HG02759 (cell line): ENCODE measurements around the gene CACNG3.
"Not testable (repeated sequence)": the region's sequence is repeated elsewhere in the genome, so short reads cannot be mapped to it uniquely, and the experiment has no call there.

ENCODE experiments used
- ATAC-seq: cut with Tn5 transposase; IDR thresholded peaks from one replicate; pipeline ENCODE4 v1.9.1; 2021; ENCODE audit warnings: mild to moderate bottlenecking, moderate library complexity; ENCODE audit not compliant: unreplicated experiment

Gene CACNG3

DNA sequence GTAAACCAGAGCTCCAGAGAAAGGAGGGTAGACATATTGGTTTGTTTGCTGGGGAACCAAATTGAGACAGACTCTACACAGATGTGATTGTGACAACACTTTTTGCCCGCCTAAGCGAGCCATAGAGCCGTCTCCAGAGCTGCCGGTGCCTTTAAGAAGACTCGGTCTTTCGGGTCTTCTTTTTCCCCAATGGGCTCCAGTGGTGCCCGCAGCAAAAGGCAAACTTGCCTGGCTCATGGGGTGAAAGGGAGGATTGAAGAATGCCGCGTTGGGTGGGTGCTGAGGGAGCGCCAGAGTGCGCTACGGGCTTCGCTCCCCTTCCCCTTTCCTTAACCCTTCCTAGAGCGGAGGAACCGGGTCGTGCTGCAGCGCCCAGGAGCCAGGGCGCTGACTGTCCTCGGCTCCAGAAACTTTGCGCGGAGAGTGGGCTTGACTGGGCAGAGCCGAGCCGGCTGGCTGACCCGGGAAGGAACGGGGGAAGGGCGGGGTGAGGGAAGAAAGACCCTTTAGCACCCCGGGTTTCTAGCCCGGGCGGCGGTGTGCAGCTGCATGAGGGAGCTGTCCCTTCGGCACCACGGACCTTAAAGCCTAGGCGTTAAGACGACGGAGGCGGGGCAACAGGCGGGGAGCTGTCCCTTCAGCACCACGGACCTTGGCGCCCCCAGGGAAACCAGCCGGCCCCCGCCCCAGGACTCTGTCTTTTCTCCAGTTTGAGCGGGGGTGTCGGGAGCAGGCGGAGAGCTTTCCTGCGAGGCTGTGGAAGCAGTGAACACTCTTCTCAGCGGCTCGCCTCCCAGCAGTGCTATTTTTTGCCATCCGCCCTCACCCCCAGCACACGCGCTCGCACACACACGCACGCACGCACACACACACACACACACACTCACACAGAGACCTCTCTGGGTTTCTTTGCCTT is at the start of gene CACNG3:
TSS of gene CACNG3 (plus strand) at position 880 of the 916 bp plus-strand sequence. CDS start 420 bp downstream, outside the sequence.
- ATAC-seq, result no peak

DNA sequence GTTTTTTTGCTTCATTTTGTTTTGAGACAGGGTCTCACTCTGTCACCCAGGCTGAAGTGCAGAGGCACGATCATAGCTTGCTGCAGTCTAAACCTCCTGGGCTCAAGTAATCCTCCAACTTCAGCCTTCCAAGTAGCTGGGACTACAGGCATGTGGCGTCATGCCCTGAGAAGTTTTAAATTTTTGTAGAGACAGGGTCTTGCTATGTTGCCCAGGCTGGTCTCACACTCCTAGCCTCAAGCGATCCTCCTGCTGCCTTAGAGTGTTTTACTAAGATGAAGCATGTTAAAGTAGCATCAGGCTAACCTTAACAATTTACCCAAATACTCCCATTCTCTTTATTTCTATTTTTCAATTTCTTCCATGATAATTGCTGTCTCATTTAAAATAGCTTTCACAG is 49.2 kb upstream of the CACNG3 start:
- no peak for ATAC-seq

DNA sequence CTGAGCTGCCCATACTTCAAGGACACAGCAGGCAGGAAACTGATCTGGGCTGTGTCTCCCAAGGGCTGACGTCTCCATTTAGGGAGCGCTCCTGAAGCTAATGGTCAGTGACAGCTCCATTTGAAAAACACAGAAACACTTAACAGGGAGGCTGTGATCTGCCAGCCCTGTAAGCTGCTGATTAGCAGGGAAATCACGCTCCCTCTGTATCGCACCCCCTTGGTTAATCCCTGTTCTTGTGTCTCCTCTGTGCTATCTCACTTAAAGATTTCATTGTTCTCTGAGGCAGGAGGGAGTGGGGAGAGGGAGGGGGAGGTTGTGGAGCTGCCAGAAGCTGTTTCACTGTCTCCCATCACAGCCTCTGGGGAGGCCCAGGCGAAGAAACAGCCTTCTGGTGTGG is 47.4 kb upstream of the CACNG3 start:
- ATAC-seq, result no peak

DNA sequence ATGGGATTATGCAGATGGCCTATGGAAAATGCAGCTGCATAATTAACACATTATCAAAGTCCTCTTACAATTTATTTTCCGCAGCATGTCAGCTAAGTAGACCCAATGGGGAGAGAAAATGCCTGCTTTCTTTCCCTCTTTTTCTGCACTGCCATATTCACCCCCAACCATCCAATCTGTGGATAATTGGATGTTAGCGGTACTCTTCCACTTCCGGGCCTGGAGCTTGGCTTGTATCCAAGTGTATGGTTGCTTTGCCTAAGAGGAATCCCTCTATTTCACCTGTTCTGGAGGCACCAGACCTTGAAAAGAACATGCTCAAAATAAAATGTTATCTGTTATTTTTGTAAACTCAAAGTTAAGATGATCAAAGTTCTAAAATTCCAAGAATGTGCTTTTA is 41.1 kb upstream of the CACNG3 start:
- ATAC-seq, result no peak

DNA sequence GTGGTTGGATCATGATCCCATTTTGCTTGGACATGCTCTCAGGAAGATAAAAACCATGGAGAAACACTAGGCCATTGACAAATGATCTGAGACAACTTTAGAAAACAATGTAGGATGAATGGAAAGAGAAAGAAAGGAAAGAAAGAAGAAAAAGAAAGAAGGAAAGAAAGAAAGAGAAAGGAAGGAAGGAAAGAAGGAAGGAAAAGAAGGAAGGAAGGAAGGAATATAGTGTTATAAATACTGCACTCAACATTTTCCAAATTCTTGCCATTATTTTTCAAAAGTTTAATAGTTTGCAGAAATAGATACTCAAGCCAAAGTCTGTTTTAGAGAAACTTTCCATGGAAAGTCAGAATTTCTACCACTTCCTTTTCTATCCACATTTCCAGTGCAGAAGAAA is 39.2 kb upstream of the CACNG3 start:
- no peak for ATAC-seq

DNA sequence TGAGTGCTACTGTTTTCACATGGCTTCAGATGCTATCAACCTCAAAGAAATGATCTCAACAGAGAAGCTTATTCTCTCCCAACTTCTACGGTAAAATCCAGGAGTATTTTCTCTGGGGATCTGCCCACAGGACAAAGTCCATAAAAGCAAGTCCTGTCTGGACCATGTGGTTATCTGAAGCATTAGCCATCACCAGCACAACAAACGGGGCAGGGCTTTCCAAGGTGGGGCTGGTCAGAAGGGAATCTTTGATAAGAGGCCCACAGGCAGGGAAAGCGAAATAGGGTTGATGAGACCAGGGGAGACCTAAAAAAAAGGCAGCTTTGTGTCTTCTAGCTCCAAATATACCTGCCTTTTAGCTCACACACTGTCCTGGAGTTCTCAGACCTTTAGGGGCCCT is 38.7 kb upstream of the CACNG3 start:
- ATAC-seq, result no peak

DNA sequence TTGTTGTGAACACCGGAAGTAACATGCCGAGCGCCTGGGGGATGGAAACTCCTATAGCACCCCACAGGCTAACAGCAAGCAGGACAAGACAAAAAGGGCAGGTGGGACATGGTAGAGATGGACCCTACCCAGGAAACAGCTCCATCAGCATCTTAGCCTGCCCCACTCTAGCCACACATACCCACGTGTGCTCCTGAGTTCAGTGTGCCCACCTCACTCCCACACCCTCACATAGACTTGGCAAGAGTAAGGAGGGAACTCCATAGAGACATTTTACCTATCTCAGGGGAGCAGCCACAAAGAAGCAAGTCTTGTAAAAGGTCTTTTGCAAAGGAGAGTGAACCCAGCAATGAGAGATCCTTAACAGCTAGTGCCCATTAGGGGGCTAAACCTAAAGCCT is 37.8 kb upstream of the CACNG3 start:
- ATAC-seq, result no peak

DNA sequence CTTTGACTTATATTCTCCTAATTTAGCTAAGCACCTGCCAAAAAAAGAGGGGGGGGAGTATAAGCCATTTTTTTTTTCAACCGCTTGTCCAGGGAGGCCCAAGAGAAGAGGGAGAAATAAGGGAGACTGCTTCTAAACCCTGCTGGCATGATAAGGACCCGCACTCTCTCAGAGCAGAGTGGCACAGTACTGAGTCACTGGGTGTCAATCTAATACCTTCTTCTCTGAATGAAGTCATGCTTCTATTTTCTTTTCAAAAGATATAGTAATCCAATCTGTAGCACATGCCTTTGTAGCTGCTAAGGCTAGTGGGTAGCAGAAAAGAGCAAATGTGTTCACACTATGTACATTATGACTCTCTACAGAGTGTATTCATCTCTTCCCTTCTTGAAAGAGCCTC is 34.9 kb upstream of the CACNG3 start:
- no peak for ATAC-seq

DNA sequence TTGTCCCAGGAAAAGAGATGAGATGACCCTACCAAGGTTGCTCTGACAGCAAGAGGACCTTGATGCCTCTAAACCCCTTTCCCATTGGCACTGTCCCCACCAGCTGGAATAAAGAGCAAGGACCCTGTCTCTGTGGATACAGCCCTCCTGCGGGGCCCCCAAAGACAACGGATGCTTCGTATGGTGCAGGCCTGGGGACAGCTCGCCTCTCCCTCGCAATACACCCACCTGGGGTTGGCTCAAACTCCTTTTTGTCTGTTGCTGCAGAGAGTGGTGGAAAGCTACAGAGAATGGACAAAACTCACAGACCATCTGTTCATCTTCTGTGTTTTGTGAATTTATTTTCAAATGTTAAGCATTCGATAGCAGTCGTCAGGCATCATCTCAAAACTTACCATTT is 27.6 kb upstream of the CACNG3 start:
- no peak for ATAC-seq

DNA sequence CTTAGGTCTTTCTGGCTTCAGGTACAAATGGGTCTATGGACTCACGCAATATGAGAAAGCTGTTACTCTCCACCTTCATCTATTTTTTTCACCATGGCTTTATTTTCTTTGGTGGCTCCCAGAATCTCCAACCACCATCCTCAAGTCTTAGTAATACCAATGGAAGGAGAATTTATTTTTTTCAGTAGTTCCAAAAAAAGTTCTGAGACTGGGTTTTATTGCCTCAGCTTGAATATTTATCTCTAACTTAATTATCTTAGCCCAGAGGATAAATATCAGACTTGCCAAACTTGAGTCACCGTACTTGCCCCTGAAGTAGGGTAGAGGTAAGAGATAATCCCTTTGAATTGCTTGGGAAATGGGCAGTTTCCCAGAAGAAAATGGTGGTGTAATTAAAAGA is 23.2 kb upstream of the CACNG3 start:
- no peak for ATAC-seq

DNA sequence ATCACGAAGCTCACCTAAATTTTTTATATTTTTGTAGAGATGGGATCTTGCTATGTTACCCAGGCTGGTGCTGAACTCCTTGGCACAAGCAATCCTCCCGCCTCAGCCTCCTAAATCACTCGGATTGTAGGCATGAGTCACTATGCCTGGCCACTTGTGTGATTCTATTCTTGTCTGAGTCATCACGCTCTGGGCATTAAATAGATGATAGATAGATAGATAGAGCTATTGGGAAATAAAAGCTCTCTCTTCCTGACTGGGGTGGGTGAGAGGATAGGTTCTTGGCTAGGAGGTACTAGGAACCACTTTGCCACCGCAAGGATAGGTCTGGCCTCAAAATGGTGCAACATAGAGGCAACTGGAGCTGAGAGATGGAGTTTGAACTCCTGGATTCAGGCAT is 21.4 kb upstream of the CACNG3 start:
- ATAC-seq, result no peak

DNA sequence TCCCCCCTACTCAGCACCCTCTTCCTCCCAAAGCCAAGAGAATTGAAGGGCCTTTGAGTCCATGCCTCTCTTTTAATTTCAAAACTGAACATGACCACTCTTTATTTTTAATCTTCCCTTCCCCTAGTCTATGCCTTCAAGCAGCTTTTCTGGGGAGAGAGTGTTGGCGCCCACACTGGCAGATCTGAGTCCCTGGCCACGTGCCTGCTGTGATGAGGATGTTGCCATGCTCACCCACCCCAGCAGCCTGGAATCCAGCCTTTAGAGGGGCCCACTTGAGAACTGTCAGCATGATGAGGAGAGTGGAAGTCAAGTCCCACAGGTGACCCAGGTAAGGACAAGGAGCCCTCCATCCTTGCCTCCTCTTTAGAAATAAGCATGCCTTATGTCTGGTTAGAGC is 20.3 kb upstream of the CACNG3 start:
- no peak for ATAC-seq

DNA sequence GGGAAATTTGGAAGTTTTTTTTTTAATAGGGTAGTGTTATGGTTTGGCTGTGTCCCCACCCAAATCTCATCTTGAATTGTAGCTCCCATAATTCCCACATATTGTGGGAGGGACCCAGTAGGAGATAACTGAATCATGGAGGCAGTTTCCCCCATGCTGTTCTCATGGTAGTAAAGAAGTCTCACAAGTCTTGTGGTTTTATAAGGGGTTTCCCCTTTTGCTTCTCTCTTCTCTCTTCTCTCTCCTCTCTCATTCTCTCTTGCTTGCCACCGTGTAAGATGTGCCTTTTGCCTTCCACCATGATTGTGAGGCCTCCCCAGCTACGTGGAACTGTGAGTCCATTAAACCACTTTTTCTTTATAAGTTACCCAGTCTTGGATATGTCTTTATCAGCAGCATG is 17.3 kb upstream of the CACNG3 start:
- not testable (repeated sequence) for ATAC-seq

DNA sequence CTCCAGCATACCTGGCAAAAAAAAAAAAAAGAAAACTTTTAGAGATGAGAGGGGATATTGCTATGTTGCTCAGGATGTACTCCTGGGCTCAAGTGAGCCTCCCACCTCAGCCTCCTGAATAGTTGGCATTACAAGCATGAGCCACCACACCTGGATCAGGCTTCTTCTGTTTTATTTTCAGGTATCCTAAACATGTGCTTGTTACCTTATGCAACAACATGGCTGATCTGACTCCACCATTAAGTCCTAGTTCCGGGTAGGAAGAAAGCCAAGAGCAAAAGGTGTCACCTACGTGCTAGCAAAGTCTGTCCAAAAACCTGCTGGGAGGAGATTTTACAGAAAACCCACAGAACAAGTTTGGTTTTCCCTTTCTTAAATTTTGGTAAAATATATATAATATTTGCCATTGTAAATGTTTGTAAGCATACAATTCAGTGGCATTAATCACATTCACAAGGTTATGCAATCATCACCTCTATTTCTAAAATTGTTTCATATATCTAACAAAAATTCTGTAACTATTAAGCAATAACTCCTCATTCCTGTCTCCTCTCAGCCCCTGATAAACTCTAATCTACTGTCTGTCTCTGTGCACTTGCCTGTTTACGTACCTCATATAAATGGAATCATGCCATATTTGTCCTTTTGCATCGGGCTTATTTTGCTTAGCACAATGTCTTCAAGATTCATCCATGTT is 9.1 kb upstream of the CACNG3 start:
- ATAC-seq, result no peak

DNA sequence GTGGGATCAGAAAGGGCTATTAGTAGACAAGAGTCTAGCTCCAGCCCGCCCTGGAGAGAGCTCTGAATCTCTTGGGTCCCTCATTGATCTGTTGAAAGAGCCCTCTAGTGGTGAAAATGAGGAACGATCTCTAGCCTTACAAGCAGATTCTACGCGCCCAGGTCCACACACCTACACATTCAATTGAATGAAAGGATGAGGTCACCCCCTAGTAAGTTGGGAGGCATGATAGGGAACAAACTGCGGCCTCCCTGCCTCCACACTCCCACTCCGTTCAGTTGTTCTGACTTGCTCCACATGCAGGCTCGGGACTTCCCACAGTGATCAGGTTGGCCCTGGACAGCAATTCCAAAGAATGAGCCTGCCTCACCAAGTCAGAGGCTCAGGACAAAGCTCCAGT is 2.9 kb upstream of the CACNG3 start:
- ATAC-seq, result no peak

DNA sequence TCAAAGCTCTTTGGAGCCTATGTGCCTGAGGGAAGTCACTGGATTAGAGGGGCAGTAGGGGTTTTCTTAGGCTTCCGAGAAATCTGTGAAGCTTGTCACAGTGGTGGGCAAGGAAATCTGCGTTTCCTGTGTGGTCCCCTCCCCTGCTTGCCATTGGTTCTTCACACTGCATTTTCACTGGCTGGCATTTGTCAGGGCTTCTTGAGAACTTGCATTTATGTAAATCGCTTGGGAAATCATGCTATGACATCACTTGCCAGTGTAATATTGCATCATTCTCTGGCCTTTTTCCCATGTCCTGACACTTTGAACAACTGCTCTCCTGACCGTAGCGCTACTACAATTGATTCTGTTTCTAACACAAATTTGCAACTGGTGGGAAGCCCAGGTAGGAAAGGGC is 1.8 kb downstream of the CACNG3 start:
- ATAC-seq, result no peak

DNA sequence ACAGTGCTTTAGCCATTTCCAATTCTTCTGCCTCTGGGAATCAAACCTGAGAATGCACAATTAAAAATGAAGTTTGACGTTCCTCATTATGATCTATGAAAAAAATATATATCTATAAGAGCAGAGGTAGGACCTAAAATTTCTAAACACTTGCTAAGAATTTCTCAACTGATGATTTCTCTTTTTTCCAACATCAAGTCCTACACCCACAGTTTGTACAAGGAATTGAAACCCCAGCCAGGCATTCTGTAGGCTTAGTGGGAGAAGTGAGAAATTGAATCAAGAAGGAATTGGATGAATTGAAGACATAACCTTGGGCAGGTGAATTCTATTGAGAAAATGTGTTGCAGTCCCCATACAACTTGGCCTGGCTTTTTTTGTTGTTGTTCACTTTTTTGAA is 2.7 kb downstream of the CACNG3 start:
- no peak for ATAC-seq

DNA sequence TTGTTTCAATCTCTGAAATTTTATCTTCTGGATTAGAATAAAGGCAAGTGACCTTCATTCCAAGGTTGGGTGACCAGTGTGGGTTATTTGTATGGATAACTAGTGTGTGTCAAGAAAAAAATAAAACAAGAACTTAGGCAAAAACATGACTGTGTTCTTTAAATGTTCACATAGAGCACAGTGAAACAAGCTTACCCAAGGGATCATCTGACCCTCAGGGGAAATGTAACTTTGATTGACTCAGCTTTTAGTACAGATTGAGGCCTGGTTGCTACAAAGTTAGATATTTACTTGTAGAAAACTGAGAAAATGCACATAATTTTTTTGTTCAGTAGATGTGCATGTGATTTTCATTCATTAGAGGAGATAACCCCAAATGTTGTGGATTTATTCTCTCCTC is 6.7 kb downstream of the CACNG3 start:
- no peak for ATAC-seq

DNA sequence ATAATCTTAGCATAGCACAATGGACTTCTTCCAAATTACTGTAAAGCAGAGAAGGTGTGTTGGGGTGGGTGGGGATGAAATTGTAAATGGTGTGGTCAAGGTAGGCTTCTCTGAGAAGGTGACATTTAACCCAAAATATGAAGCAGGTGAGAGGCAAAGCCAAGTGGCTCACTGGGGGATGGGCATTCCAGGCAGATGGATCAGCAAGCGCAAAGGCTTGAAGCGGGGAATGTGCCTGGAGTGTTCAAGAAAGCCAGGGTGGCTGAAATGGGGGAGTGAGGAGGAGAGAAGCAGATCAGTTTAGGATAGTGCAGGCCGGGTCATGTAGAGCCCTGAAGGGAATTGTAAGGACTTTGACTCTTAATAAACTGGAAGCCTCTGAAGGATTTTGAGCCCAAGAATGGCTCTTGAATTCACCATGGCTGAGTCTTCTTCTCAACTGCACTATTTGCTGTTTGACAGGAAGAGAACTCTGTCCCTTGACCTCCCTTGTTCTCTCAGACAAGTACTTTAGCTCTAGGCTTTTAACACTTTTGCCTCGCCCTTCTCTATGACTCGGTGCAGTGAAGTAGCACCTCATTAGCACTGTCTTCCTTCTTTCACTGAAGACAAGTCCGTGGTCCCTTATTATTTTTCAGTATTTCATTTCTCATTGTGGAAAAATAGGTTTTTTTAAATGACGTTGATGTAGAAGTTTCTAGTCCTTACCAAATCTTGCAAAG is 14.7 kb downstream of the CACNG3 start:
- no peak for ATAC-seq

DNA sequence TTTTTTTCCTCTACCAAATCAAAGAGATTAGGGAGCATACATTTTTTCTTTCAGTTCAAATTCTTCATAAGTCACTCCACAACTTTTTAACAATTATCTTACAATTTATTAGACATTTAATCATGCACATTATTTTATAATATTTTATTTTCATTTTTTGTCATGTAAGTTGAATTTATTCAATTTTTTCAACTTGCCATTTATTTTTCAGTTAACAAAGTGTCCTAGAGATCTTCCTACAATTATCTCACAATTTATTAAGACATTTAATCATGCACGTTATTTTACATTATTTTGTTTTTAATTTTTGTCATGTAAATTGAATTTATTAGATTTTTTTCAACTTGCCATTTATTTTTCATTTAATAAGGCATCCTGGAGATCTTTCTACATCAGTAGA is 16.2 kb downstream of the CACNG3 start:
- no peak for ATAC-seq

DNA sequence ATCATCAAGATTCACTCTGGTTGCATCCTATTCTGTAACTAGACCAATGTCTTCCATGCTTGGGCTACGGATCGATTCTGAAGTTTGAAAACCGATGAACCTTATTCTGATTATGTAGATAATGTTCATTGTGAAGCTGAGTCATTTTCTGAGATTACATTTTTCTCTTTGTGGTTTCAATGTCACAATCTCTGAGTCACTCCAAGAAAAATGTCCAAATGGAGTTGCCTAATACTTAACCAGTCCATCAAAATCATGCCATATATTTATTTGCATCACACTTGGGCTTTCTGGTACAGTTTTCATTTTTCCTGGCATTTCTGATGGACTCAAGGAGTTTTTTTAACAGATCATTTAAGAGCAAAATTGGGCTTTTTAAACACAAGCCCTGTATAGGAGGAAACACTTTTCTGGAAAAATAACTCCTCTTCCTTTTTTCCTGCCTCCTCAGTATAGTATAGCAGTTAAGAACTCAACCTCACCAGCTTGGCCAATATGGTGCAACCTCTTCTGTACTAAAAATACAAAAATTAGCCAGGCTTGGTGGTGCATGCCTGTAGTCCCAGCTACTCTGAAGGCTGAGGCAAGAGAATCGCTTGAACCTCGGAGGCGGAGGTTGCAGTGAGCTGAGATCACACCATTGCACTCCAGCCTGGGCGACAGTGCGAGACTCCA is 17.5 kb downstream of the CACNG3 start:
- ATAC-seq, result no peak
